Endothelial cell (in vitro differentiated cells): ENCODE data around the gene NFIB. TPM values are rescaled to one million over a fixed set of nuclear protein-coding genes. Genes with fewer than 3 reads are reported as not detected.

Experiments
- DNase-seq: peaks from one replicate; pipeline ENCODE4 v3.0.0; 2021; ENCODE audit warnings: low spot score
- H3K27ac Mint-ChIP-seq: one replicate; pipeline ENCODE4 v1.8.0; 2021; ENCODE audit warnings: mixed read lengths, inconsistent platforms; ENCODE audit not compliant: unreplicated experiment
- H3K27me3 Mint-ChIP-seq: one replicate; pipeline ENCODE4 v1.8.0; 2021; ENCODE audit warnings: mild to moderate bottlenecking, moderate library complexity, mixed read lengths, inconsistent platforms; ENCODE audit not compliant: unreplicated experiment
- H3K36me3 Mint-ChIP-seq: one replicate; pipeline ENCODE4 v1.8.0; 2021; ENCODE audit warnings: mild to moderate bottlenecking, low read depth, mixed read lengths, inconsistent platforms; ENCODE audit not compliant: unreplicated experiment
- H3K4me1 Mint-ChIP-seq: one replicate; pipeline ENCODE4 v1.8.0; 2021; ENCODE audit warnings: mild to moderate bottlenecking, mixed read lengths, inconsistent platforms; ENCODE audit not compliant: unreplicated experiment
- H3K4me3 Mint-ChIP-seq: one replicate; pipeline ENCODE4 v1.8.0; 2021; ENCODE audit warnings: mild to moderate bottlenecking, mixed read lengths, inconsistent platforms; ENCODE audit not compliant: unreplicated experiment
- H3K9me3 Mint-ChIP-seq: one replicate; pipeline ENCODE4 v1.8.0; 2021; ENCODE audit warnings: mixed read lengths, inconsistent platforms; ENCODE audit not compliant: unreplicated experiment
- CTCF ChIP-seq: fragments of 200-600 bp; sonication (generic); IDR thresholded peaks from one replicate; pipeline ENCODE4 v1.5.0; 2021; ENCODE audit warnings: antibody characterized with exemption; ENCODE audit not compliant: unreplicated experiment
- total RNA-seq: library from RNA; stranded (reverse); fragmentation: NEBNext Ultra II Directional; extraction: Animal tissue kit (Norgen Biotek cat#: 25700); gene quantifications from one replicate; pipeline ENCODE4 v1.2.1, GENCODE V29; 2021; ENCODE audit not compliant: unreplicated experiment

NFIB gene
- total RNA-seq, 1 donor from 2014 or later = 120 TPM

DNA sequence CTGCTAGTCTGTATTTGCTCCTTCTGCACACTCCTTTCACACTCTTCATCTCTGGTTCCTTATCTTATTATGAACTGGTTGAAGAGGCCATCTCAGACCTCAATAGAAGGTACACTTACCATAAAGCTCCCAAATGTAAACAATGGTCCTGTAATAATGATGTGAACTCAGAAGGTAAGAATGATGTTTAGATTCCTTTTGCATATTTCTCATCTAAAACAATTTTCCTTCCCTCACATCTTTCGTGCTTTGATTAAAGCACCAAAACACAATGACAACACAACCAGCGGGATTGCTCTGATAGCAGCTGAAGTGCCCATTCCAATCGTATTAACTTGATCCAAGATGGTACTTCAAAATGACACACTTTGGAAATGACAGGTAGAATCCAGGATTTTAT, 34.3 kb downstream of the NFIB start:
- Mint-ChIP-seq H3K4me1 (peaks cover 45% of the 10 kb centered on the region), H3K4me3 (no peak overlapping the region)

GRCh38 chr9:14278291-14278721, 35.6 kb downstream of the NFIB start:
- peaks cover 3% of the 10 kb centered on the region for H3K27me3 Mint-ChIP-seq
- no peak for DNase-seq
- no peaks in the 10 kb centered on the region for H3K9me3 Mint-ChIP-seq
- no peak for TF ChIP-seq CTCF
- no peak overlapping the region for H3K27ac Mint-ChIP-seq
- H3K4me3 Mint-ChIP-seq = no peak overlapping the region
- H3K36me3 Mint-ChIP-seq = peaks cover 3% of the 10 kb centered on the region
- H3K4me1 Mint-ChIP-seq = peaks cover 52% of the 10 kb centered on the region

More for the DNA sequence above, 34.3 kb downstream of the NFIB start:
- no peak overlapping the region for H3K27ac Mint-ChIP-seq
- H3K27me3 Mint-ChIP-seq = peaks cover 5% of the 10 kb centered on the region
- H3K36me3 Mint-ChIP-seq = peaks cover 3% of the 10 kb centered on the region
- no peak for TF ChIP-seq CTCF
- no peak for DNase-seq
- no peaks in the 10 kb centered on the region for H3K9me3 Mint-ChIP-seq

DNA sequence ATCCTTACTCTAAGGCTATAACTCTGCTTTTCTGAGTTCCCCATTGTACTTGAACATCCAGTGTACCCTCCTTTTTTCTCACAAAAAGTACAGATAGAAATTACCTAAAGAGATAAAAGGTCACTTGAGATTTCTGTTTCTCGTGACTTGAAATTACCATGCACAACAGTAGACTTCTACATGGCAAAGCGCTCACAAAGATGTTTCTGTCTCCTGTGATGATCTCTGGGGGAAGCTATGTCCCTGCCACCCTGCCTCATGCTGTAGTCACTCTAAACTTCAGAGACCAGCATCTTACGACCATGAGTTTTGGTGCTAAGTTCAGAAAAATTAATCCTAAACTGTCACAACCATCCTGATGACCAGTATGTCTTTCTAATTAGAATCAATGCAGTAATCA, 36.2 kb downstream of the NFIB start:
- Mint-ChIP-seq H3K27me3 (peaks cover 2% of the 10 kb centered on the region), H3K9me3 (no peaks in the 10 kb centered on the region), H3K27ac (no peak overlapping the region), H3K4me3 (no peak overlapping the region), H3K36me3 (peaks cover 3% of the 10 kb centered on the region), H3K4me1 (peaks cover 58% of the 10 kb centered on the region)
- no peak for DNase-seq
- TF ChIP-seq CTCF = no peak

- TF ChIP-seq CTCF = no peak
- Mint-ChIP-seq H3K9me3 (no peaks in the 10 kb centered on the region), H3K36me3 (peaks cover 3% of the 10 kb centered on the region), H3K27me3 (peaks cover 2% of the 10 kb centered on the region), H3K4me3 (no peak overlapping the region), H3K27ac (no peak overlapping the region), H3K4me1 (peaks cover 60% of the 10 kb centered on the region)
- no peak for DNase-seq
Observed at GRCh38 chr9:14277244-14277643, 36.7 kb downstream of the NFIB start.

DNA sequence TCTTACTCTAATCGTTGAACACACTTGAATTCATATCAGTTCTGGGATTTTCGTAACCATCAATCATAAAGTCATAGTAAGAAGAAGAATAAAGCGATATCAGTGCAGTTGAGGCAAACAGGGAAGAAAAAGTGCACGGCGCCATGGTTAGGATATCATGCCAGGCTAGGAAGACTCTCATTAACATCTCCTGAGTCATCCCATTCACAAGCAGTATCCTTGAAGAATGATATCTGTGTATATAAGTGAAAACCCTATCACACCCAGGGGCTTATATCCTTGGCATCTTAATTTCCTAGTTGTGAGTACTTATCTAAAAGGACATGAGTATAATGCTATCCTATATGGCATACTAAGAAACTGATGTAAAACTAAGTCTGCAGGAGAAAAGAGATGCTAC, 38.6 kb downstream of the NFIB start:
- H3K36me3 Mint-ChIP-seq = peaks cover 6% of the 10 kb centered on the region
- TF ChIP-seq CTCF = no peak
- no peaks in the 10 kb centered on the region for H3K9me3 Mint-ChIP-seq
- peaks cover 71% of the 10 kb centered on the region for H3K4me1 Mint-ChIP-seq
- no peak overlapping the region for H3K4me3 Mint-ChIP-seq
- no peak for DNase-seq
- H3K27ac Mint-ChIP-seq = peak overlapping the region; percentile 90
- H3K27me3 Mint-ChIP-seq = peaks cover 2% of the 10 kb centered on the region
